Measurements from ENCODE around the gene INHBA. TPM values are rescaled to one million over a fixed set of nuclear protein-coding genes. Genes with fewer than 3 reads are reported as not detected.

Gene INHBA
- total RNA-seq, 1 experiment from 2014 or later = 0.28 TPM

DNA sequence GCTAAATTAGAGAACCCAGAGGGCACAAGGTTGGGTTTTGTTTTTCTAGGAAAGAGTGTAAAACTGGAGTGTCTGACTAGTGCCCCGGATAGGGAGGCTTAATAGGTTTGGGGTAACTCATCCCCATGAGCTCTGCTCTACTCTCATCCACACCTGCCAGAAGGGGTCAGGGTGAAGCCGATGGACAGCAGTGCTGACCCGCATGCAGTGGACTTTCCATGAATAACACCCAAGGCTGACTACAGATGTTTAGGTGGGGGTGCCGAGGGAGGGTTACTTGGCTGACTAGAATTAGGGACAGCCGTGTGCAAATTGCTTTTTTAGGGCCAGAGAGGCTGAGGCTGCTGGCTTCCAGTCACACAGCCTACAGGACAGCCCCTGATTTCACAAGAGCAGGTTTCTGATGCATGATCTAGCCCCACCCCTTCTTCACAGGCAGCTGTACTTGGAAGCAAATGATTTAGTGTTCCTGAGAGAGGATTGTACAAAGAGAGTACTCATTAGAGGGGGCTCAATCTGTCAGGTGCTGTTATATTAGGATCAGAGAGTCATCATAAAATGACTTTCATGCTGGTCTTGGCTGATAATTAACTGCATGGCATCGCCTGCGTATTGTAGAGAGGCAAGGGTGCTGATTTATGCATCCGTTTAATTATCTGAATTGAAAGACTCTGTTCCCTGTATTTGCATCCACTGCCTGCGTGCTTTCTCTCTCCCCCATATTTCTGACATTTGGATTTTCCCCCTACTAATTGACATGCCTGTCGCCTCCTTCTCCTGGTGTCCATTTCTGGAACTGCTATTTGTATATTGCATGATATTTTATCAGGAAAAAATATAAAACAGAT lies 9.5 kb downstream of the INHBA start:
- intact Hi-C loops (cut with micrococcal nuclease; ENCODE audit: unreplicated experiment) (no loop called here), in situ Hi-C loops (cut with HindIII; ENCODE audit: low pct_unique_long_range_greater_than_20kb, low sequenced_read_pairs) (no loop called here)
- H3K36me3 ChIP-seq (ENCODE audit: control insufficient read depth, insufficient read depth, low read length) = no peaks in the 10 kb centered on the region
- H3K4me3 ChIP-seq (ENCODE audit: low read depth in 2 of 2, low read length in 2 of 2) = no peak overlapping the region
- no peak overlapping the region for H3K27ac ChIP-seq (ENCODE audit: low read length)
- DNase-seq (ENCODE audit: low read depth, low spot score) (no peak), ATAC-seq (no peak)
- H3K27me3 ChIP-seq (ENCODE audit: control insufficient read depth, insufficient read depth, low read length) = no peaks in the 10 kb centered on the region
- POLR2A ChIA-PET = no interaction called here
- TF ChIP-seq SIN3A (IDR thresholded peaks at IDR 0.05; ENCODE audit: borderline replicate concordance, insufficient read depth, low read depth, low read length) (no peak), POLR2AphosphoS5 (IDR thresholded peaks at IDR 0.05; ENCODE audit: low read depth, low read length) (no peak), TCF7L2 (IDR thresholded peaks at IDR 0.05; ENCODE audit: low read depth, low read length) (no peak), CTCF (IDR thresholded peaks at IDR 0.05) (peak; percentile 56)
- TF ChIP-seq, protein P1, sequence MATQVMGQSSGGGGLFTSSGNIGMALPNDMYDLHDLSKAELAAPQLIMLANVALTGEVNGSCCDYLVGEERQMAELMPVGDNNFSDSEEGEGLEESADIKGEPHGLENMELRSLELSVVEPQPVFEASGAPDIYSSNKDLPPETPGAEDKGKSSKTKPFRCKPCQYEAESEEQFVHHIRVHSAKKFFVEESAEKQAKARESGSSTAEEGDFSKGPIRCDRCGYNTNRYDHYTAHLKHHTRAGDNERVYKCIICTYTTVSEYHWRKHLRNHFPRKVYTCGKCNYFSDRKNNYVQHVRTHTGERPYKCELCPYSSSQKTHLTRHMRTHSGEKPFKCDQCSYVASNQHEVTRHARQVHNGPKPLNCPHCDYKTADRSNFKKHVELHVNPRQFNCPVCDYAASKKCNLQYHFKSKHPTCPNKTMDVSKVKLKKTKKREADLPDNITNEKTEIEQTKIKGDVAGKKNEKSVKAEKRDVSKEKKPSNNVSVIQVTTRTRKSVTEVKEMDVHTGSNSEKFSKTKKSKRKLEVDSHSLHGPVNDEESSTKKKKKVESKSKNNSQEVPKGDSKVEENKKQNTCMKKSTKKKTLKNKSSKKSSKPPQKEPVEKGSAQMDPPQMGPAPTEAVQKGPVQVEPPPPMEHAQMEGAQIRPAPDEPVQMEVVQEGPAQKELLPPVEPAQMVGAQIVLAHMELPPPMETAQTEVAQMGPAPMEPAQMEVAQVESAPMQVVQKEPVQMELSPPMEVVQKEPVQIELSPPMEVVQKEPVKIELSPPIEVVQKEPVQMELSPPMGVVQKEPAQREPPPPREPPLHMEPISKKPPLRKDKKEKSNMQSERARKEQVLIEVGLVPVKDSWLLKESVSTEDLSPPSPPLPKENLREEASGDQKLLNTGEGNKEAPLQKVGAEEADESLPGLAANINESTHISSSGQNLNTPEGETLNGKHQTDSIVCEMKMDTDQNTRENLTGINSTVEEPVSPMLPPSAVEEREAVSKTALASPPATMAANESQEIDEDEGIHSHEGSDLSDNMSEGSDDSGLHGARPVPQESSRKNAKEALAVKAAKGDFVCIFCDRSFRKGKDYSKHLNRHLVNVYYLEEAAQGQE (IDR thresholded peaks at IDR 0.05; ENCODE audit: insufficient read depth in 1 of 2, low read depth in 2 of 2, low read length in 1 of 2) = no peak
- BruUV-seq (replicated peaks) = no TSS peak
- CTCF ChIA-PET = no interaction called here
- no peaks in the 10 kb centered on the region for H3K9me3 ChIP-seq (ENCODE audit: control insufficient read depth, insufficient read depth, low read depth, low read length)
- no peaks in the 10 kb centered on the region for H3K4me1 ChIP-seq (ENCODE audit: control insufficient read depth, insufficient read depth, low read length)

- no peaks in the 10 kb centered on the region for H3K27me3 ChIP-seq (ENCODE audit: control insufficient read depth, insufficient read depth, low read length)
- in situ Hi-C loops (cut with HindIII; ENCODE audit: low pct_unique_long_range_greater_than_20kb, low sequenced_read_pairs) = no loop called here
- H3K9me3 ChIP-seq (ENCODE audit: control insufficient read depth, insufficient read depth, low read depth, low read length) = no peaks in the 10 kb centered on the region
- intact Hi-C loops (cut with micrococcal nuclease; ENCODE audit: unreplicated experiment) = no loop called here
- H3K36me3 ChIP-seq (ENCODE audit: control insufficient read depth, insufficient read depth, low read length) = no peaks in the 10 kb centered on the region
- ATAC-seq = no peak
- H3K4me3 ChIP-seq (ENCODE audit: low read depth in 2 of 2, low read length in 2 of 2) = no peak overlapping the region
- BruUV-seq (replicated peaks) = no TSS peak
- no peak overlapping the region for H3K27ac ChIP-seq (ENCODE audit: low read length)
- no peaks in the 10 kb centered on the region for H3K4me1 ChIP-seq (ENCODE audit: control insufficient read depth, insufficient read depth, low read length)
- TF ChIP-seq POLR2AphosphoS5 (IDR thresholded peaks at IDR 0.05; ENCODE audit: low read depth, low read length) (no peak), SIN3A (IDR thresholded peaks at IDR 0.05; ENCODE audit: borderline replicate concordance, insufficient read depth, low read depth, low read length) (no peak), CTCF (IDR thresholded peaks at IDR 0.05) (no peak), TCF7L2 (IDR thresholded peaks at IDR 0.05; ENCODE audit: low read depth, low read length) (no peak)
- TF ChIP-seq, protein P1 (IDR thresholded peaks at IDR 0.05; ENCODE audit: insufficient read depth in 1 of 2, low read depth in 2 of 2, low read length in 1 of 2) = no peak
- ChIA-PET POLR2A (no interaction called here), CTCF (no interaction called here)
- no peak for DNase-seq (ENCODE audit: low read depth, low spot score)
These were observed 10.6 kb downstream of the INHBA start for GRCh38 chr7:41692251-41692650.

Data from Panc1 (cell line).